Keratinocyte (primary cell): ENCODE measurements around the gene GRIP1. TPM values are rescaled to one million over a fixed set of nuclear protein-coding genes. Genes with fewer than 3 reads are reported as not detected.

ENCODE experiments used
- DNase-seq: peaks from one replicate; pipeline ENCODE4 v3.0.0-alpha.2; 2011; ENCODE audit warnings: low read depth, missing footprints, low spot score
- FAIRE-seq: peaks from 2 replicates; lab custom pipeline; 2011; peaks lifted over from hg19 to GRCh38; lab: Jason Lieb, UNC
- H2AFZ ChIP-seq: 2 replicates; pipeline ENCODE4 v1.6.0; 2012; ENCODE audit warnings: low read length, control low read depth, inconsistent platforms; ENCODE audit not compliant: control insufficient read depth
- H3K27ac ChIP-seq: 2 replicates; pipeline ENCODE4 v1.5.1; 2011; ENCODE audit warnings: low read length; ENCODE audit not compliant: control insufficient read depth, insufficient read depth
- H3K27me3 ChIP-seq: 3 replicates; pipeline ENCODE4 v1.6.0; 2011; ENCODE audit warnings: low read length; ENCODE audit not compliant: control insufficient read depth, insufficient read depth; ENCODE audit errors: extremely low read depth
- H3K36me3 ChIP-seq, 2 experiments: 2 replicates in 1 of 2; 3 replicates in 1 of 2; pipeline ENCODE4 v1.5.1; 2011; ENCODE audit warnings: low read length in 2 of 2, mild to moderate bottlenecking in 1 of 2; ENCODE audit not compliant: control insufficient read depth in 2 of 2, insufficient read depth in 2 of 2; ENCODE audit errors: extremely low read depth in 1 of 2
- H3K4me1 ChIP-seq: 3 replicates; pipeline ENCODE4 v1.5.1; 2011; ENCODE audit warnings: low read length; ENCODE audit not compliant: control insufficient read depth, insufficient read depth; ENCODE audit errors: extremely low read depth
- H3K4me2 ChIP-seq: 3 replicates; pipeline ENCODE4 v1.6.0; 2011; ENCODE audit warnings: low read depth, low read length; ENCODE audit not compliant: control insufficient read depth, insufficient read depth; ENCODE audit errors: extremely low read depth
- H3K4me3 ChIP-seq, 3 experiments: fragments of 200-600 bp in 1 of 3; sonication (generic) in 1 of 3; 2 replicates in 2 of 3; 3 replicates in 1 of 3; pipeline ENCODE4 v1.5.1; 2011 to 2016; ENCODE audit warnings: low read length in 3 of 3, mild to moderate bottlenecking in 3 of 3, control low read depth in 2 of 3, inconsistent platforms in 1 of 3, low read depth in 1 of 3, mixed read lengths in 1 of 3, mixed run types in 1 of 3, moderate library complexity in 1 of 3; ENCODE audit not compliant: control insufficient read depth in 2 of 3, insufficient read depth in 2 of 3; ENCODE audit errors: extremely low read depth in 1 of 3
- H3K79me2 ChIP-seq: 2 replicates; pipeline ENCODE4 v1.6.0; 2012; ENCODE audit warnings: low read length; ENCODE audit not compliant: control insufficient read depth, insufficient read depth
- H3K9ac ChIP-seq: 3 replicates; pipeline ENCODE4 v1.6.0; 2011; ENCODE audit warnings: low read length; ENCODE audit not compliant: control insufficient read depth, insufficient read depth; ENCODE audit errors: extremely low read depth
- H3K9me1 ChIP-seq: 3 replicates; pipeline ENCODE4 v1.6.0; 2011; ENCODE audit warnings: low read length; ENCODE audit not compliant: control insufficient read depth, insufficient read depth; ENCODE audit errors: extremely low read depth
- H3K9me3 ChIP-seq: 2 replicates; pipeline ENCODE4 v1.5.1; 2012; ENCODE audit warnings: low read depth, low read length; ENCODE audit not compliant: control insufficient read depth
- H4K20me1 ChIP-seq: 3 replicates; pipeline ENCODE4 v1.6.0; 2011; ENCODE audit warnings: low read length; ENCODE audit not compliant: control insufficient read depth, insufficient read depth; ENCODE audit errors: extremely low read depth
- EZH2 ChIP-seq: IDR thresholded peaks from one replicate; pipeline ENCODE4 v1.6.1; 2012; ENCODE audit warnings: inconsistent platforms, mild to moderate bottlenecking, low read length, moderate library complexity
- dilution Hi-C: fragments of 300-500 bp; cut with MboI; formaldehyde crosslinking; loops from one replicate; pipeline ENCODE4 v1.7.0; 2020; ENCODE audit warnings: low sequenced_read_pairs; ENCODE audit not compliant: extremely low pct_ligation_motif_present
- polyA plus RNA-seq, 5 experiments: library from polyadenylated mRNA; depleted of rRNA in 3 of 5; stranded (reverse) in 3 of 5; stranded (forward) in 1 of 5; unstranded in 1 of 5; fragments of >200 nt; gene quantifications; 1 replicate in 1 of 5; 2 replicates in 3 of 5; 3 replicates in 1 of 5; pipeline versions ENCODE4 v1.2.1 to v1.2.3, GENCODE V29; 2011 to 2012; ENCODE audit warnings: missing spikeins in 2 of 5, low read depth in 1 of 5, low replicate concordance in 1 of 5
- TF ChIP-seq, protein P1 (sequence below), 3 experiments: IDR thresholded peaks in 1 of 3; conservative IDR thresholded peaks in 1 of 3; optimal IDR thresholded peaks in 1 of 3; 2 replicates in 2 of 3; 3 replicates in 1 of 3; pipeline versions ENCODE3 to v1.5.1; 2011; ENCODE audit warnings: low read length in 3 of 3, mild to moderate bottlenecking in 3 of 3, moderate library complexity in 2 of 3, control low read depth in 1 of 3, inconsistent platforms in 1 of 3; ENCODE audit not compliant: insufficient read depth in 2 of 3; ENCODE audit errors: extremely low read depth in 1 of 3

The GRIP1 gene
- polyA plus RNA-seq, 1 donor (not counting 4 experiments of a cell fraction or from before 2014, with no cell fraction given) = 6.7 TPM

GRCh38 chr12:66692170-66692569 is 13.3 kb upstream of the GRIP1 start:
- FAIRE-seq = no peak
- H3K9ac ChIP-seq = no peak overlapping the region
- no peak overlapping the region for H3K27ac ChIP-seq
- H3K27me3 ChIP-seq = no peaks in the 10 kb centered on the region
- no peaks in the 10 kb centered on the region for H3K9me1 ChIP-seq
- TF ChIP-seq EZH2 = no peak
- TF ChIP-seq, protein P1, sequence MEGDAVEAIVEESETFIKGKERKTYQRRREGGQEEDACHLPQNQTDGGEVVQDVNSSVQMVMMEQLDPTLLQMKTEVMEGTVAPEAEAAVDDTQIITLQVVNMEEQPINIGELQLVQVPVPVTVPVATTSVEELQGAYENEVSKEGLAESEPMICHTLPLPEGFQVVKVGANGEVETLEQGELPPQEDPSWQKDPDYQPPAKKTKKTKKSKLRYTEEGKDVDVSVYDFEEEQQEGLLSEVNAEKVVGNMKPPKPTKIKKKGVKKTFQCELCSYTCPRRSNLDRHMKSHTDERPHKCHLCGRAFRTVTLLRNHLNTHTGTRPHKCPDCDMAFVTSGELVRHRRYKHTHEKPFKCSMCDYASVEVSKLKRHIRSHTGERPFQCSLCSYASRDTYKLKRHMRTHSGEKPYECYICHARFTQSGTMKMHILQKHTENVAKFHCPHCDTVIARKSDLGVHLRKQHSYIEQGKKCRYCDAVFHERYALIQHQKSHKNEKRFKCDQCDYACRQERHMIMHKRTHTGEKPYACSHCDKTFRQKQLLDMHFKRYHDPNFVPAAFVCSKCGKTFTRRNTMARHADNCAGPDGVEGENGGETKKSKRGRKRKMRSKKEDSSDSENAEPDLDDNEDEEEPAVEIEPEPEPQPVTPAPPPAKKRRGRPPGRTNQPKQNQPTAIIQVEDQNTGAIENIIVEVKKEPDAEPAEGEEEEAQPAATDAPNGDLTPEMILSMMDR (optimal IDR thresholded peaks at IDR 0.05 in 1 of 3, IDR thresholded peaks at IDR 0.05 in 1 of 3, conservative IDR thresholded peaks at IDR 0.05 in 1 of 3; ENCODE audit: extremely low read depth in 1 of 3, insufficient read depth in 2 of 3, low read length in 3 of 3) = no peak
- H3K4me1 ChIP-seq = no peaks in the 10 kb centered on the region
- H4K20me1 ChIP-seq = no peaks in the 10 kb centered on the region
- no peak overlapping the region for H3K4me2 ChIP-seq
- H3K9me3 ChIP-seq = no peaks in the 10 kb centered on the region
- H3K4me3 ChIP-seq = no peak overlapping the region
- no peak for DNase-seq
- no peaks in the 10 kb centered on the region for H3K79me2 ChIP-seq
- H3K36me3 ChIP-seq = no peaks in the 10 kb centered on the region
- dilution Hi-C loops = no loop called here
- H2AFZ ChIP-seq = no peak overlapping the region

GRCh38 chr12:66688846-66689439 is 10.1 kb upstream of the GRIP1 start:
- Histone ChIP-seq H3K27me3 (no peaks in the 10 kb centered on the region), H4K20me1 (no peaks in the 10 kb centered on the region), H3K4me1 (no peaks in the 10 kb centered on the region), H3K9me3 (no peaks in the 10 kb centered on the region), H3K27ac (no peak overlapping the region), H3K9me1 (no peaks in the 10 kb centered on the region), H3K79me2 (no peaks in the 10 kb centered on the region), H3K9ac (no peak overlapping the region), H3K4me3 (no peak overlapping the region), H3K4me2 (no peak overlapping the region), H2AFZ (no peak overlapping the region), H3K36me3 (no peaks in the 10 kb centered on the region)
- dilution Hi-C loops = no loop called here
- no peak for TF ChIP-seq EZH2
- TF ChIP-seq, protein P1 (optimal IDR thresholded peaks at IDR 0.05 in 1 of 3, IDR thresholded peaks at IDR 0.05 in 1 of 3, conservative IDR thresholded peaks at IDR 0.05 in 1 of 3; ENCODE audit: extremely low read depth in 1 of 3, insufficient read depth in 2 of 3, low read length in 3 of 3) = peak; percentile 61 to 92 (median 78)
- no peak for DNase-seq
- peak; percentile 75 for FAIRE-seq
